Left lung (tissue), 10 donors: ENCODE data around the gene NOL4L. TPM values are rescaled to one million over a fixed set of nuclear protein-coding genes. Genes with fewer than 3 reads are reported as not detected.

Experiments used
- ATAC-seq: fragments of 200-7000 bp; cut with Tn5 transposase; one replicate; pipeline ENCODE4 v1.9.1; 2020; ENCODE audit warnings: moderate library complexity
- DNase-seq, 4 donors: peaks; one replicate each; pipeline ENCODE4 v3.0.0-alpha.2; 2013 to 2020
- H3K27ac ChIP-seq, 2 donors: fragments of 200-600 bp; sonication (generic) in 1 of 2; one replicate each; pipeline versions ENCODE4 v1.5.0 to v1.8.0; 2020 to 2021
- H3K27me3 ChIP-seq, 2 donors: fragments of 200-600 bp; sonication (generic) in 1 of 2; one replicate each; pipeline versions ENCODE4 v1.5.0 to v1.8.0; 2020 to 2021
- H3K36me3 ChIP-seq, 2 donors: fragments of 200-600 bp; sonication (generic) in 1 of 2; one replicate each; pipeline versions ENCODE4 v1.5.0 to v1.8.0; 2020 to 2021
- H3K4me1 ChIP-seq, 2 donors: fragments of 200-600 bp; one replicate each; pipeline ENCODE4 v1.8.0; 2021
- H3K4me3 ChIP-seq, 2 donors: fragments of 200-600 bp; sonication (generic) in 1 of 2; one replicate each; pipeline versions ENCODE4 v1.5.0 to v1.8.0; 2020 to 2021; ENCODE audit warnings: mild to moderate bottlenecking in 1 of 2
- H3K9me3 ChIP-seq, 2 donors: fragments of 200-600 bp; sonication (generic) in 1 of 2; one replicate each; pipeline versions ENCODE4 v1.5.0 to v1.8.0; 2020 to 2021
- intact Hi-C, 2 donors: fragments of 100-400 bp; cut with DNase I; formaldehyde crosslinking; loops; one replicate each; pipeline versions ENCODE4 v1.11.2 to v1.14.2; 2022
- polyA plus RNA-seq, 6 donors: library from polyadenylated mRNA; unstranded; fragments of 120-200 nt; gene quantifications; one replicate each; pipeline ENCODE4 v1.2.1, GENCODE V29; 2013; ENCODE audit not compliant: insufficient read length in 6 of 6
- total RNA-seq, 2 donors: library from RNA; stranded (reverse); fragmentation: NEBNext Ultra II Directional; extraction: Animal tissue kit (Norgen Biotek cat#: 25700); gene quantifications; one replicate each; pipeline ENCODE4 v1.2.1, GENCODE V29; 2021
- TF ChIP-seq, protein P1 (sequence below), 2 donors: fragments of 200-600 bp; sonication (generic) in 1 of 2; IDR thresholded peaks; one replicate each; pipeline versions ENCODE4 v1.5.0 to v1.8.0; 2021; ENCODE audit warnings: antibody characterized with exemption in 2 of 2
- donor health status: DM: no; HTN: yes; CAD: no.
- donor health status: DM: no; HTN: no; CAD: no.

Gene NOL4L
- total and polyA plus RNA-seq, 8 donors = 16.7 to 49.0 (median 40.7) TPM

GRCh38 chr20:32507998-32508774 is 76.9 kb downstream of the NOL4L start:
- Histone ChIP-seq H3K4me1 (peaks cover 3 to 69% of the 10 kb centered on the region in 2 donors), H3K27ac (peak overlapping the region in 1 of 2 donors; percentile 18), H3K4me3 (no peak overlapping the region), H3K36me3 (no peaks in the 10 kb centered on the region), H3K9me3 (no peaks in the 10 kb centered on the region), H3K27me3 (no peaks in the 10 kb centered on the region)
- TF ChIP-seq, protein P1, sequence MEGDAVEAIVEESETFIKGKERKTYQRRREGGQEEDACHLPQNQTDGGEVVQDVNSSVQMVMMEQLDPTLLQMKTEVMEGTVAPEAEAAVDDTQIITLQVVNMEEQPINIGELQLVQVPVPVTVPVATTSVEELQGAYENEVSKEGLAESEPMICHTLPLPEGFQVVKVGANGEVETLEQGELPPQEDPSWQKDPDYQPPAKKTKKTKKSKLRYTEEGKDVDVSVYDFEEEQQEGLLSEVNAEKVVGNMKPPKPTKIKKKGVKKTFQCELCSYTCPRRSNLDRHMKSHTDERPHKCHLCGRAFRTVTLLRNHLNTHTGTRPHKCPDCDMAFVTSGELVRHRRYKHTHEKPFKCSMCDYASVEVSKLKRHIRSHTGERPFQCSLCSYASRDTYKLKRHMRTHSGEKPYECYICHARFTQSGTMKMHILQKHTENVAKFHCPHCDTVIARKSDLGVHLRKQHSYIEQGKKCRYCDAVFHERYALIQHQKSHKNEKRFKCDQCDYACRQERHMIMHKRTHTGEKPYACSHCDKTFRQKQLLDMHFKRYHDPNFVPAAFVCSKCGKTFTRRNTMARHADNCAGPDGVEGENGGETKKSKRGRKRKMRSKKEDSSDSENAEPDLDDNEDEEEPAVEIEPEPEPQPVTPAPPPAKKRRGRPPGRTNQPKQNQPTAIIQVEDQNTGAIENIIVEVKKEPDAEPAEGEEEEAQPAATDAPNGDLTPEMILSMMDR (IDR thresholded peaks at IDR 0.05) = no peak
- ATAC-seq = no peak
- DNase-seq = peak in 3 of 4 donors; percentile 22 to 33 (median 26)
- intact Hi-C loops = no loop called here

GRCh38 chr20:32506721-32507120 is 78.4 kb downstream of the NOL4L start:
- Histone ChIP-seq H3K4me1 (peaks cover 3 to 65% of the 10 kb centered on the region in 2 donors), H3K9me3 (no peaks in the 10 kb centered on the region), H3K4me3 (no peak overlapping the region), H3K27me3 (no peaks in the 10 kb centered on the region), H3K36me3 (no peaks in the 10 kb centered on the region), H3K27ac (peak overlapping the region in 1 of 2 donors; percentile 45)
- ATAC-seq (no peak), DNase-seq (peak in 2 of 4 donors; percentile 19 to 31)
- TF ChIP-seq, protein P1 (IDR thresholded peaks at IDR 0.05) = no peak
- intact Hi-C loops = no loop called here

DNA sequence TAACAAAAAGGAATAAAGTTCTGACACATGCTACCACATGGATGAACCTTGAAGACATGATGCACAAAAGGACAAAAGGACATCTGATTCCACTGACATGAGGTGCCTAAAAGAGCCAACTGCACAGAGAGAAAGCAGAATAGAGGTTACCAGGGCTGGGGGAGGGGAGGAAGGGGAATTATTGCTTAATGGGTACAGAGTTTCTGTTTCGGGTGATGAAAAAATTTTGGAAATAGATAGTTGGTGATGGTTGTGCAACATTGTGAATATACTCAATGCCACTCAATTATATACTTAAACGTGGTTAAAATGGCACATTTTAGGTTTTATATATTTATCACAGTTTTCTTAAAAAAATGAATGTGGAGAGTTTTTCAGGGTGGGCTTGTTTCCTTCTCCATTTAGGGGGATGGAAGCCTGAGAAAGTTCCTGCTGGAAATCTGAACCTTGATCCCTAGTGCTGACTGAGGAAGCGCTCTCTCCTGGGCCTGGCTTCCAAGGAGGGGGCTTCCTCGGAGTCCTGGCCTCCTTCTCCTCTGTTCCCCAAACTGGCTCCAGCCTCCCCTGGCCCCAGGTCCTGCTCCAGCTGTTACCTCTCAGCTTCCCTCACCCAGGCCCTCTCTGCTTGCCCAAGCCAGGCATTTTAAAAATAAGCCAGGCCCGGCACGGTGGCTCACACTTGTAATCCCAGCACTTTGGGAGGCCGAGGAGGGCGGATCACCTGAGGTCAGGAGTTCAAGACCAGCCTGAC is 79.2 kb downstream of the NOL4L start:
- Histone ChIP-seq H3K4me3 (no peak overlapping the region), H3K4me1 (peaks cover 3 to 58% of the 10 kb centered on the region in 2 donors), H3K36me3 (no peaks in the 10 kb centered on the region), H3K27me3 (no peaks in the 10 kb centered on the region), H3K27ac (peak overlapping the region in 1 of 2 donors; percentile 45), H3K9me3 (no peaks in the 10 kb centered on the region)
- DNase-seq = peak in 2 of 4 donors; percentile 27 to 53
- intact Hi-C loops = no loop called here
- TF ChIP-seq, protein P1 (IDR thresholded peaks at IDR 0.05) = no peak
- ATAC-seq = no peak

- Histone ChIP-seq H3K4me3 (no peak overlapping the region), H3K36me3 (no peaks in the 10 kb centered on the region), H3K9me3 (no peaks in the 10 kb centered on the region), H3K27ac (no peak overlapping the region), H3K27me3 (no peaks in the 10 kb centered on the region), H3K4me1 (peaks cover 0 to 37% of the 10 kb centered on the region in 2 donors)
- ATAC-seq = no peak
- no peak for DNase-seq
- intact Hi-C loops = no loop called here
- TF ChIP-seq, protein P1 (IDR thresholded peaks at IDR 0.05) = no peak
Measured at GRCh38 chr20:32501709-32502108, 83.4 kb downstream of the NOL4L start.
